Measurements from ENCODE around the gene ZNF407.

DNA sequence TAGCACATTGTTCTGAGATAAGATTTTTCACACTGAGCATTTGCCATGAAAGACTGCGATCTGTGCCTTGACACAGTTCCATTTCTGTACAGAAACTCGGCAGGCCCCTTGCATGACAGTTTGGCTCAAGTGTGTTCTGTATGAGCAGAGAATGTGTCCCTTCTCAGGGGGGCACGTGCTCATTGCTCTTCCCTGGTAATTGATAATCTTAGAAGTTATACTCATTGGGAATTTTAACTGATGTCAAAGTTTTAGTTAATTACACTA, 440.0 kb downstream of the ZNF407 start:
- TF ChIP-seq, protein P1, sequence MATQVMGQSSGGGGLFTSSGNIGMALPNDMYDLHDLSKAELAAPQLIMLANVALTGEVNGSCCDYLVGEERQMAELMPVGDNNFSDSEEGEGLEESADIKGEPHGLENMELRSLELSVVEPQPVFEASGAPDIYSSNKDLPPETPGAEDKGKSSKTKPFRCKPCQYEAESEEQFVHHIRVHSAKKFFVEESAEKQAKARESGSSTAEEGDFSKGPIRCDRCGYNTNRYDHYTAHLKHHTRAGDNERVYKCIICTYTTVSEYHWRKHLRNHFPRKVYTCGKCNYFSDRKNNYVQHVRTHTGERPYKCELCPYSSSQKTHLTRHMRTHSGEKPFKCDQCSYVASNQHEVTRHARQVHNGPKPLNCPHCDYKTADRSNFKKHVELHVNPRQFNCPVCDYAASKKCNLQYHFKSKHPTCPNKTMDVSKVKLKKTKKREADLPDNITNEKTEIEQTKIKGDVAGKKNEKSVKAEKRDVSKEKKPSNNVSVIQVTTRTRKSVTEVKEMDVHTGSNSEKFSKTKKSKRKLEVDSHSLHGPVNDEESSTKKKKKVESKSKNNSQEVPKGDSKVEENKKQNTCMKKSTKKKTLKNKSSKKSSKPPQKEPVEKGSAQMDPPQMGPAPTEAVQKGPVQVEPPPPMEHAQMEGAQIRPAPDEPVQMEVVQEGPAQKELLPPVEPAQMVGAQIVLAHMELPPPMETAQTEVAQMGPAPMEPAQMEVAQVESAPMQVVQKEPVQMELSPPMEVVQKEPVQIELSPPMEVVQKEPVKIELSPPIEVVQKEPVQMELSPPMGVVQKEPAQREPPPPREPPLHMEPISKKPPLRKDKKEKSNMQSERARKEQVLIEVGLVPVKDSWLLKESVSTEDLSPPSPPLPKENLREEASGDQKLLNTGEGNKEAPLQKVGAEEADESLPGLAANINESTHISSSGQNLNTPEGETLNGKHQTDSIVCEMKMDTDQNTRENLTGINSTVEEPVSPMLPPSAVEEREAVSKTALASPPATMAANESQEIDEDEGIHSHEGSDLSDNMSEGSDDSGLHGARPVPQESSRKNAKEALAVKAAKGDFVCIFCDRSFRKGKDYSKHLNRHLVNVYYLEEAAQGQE (IDR thresholded peaks at IDR 0.05; ENCODE audit: insufficient replicate concordance, low read depth): no peak
- TF ChIP-seq, protein P2, sequence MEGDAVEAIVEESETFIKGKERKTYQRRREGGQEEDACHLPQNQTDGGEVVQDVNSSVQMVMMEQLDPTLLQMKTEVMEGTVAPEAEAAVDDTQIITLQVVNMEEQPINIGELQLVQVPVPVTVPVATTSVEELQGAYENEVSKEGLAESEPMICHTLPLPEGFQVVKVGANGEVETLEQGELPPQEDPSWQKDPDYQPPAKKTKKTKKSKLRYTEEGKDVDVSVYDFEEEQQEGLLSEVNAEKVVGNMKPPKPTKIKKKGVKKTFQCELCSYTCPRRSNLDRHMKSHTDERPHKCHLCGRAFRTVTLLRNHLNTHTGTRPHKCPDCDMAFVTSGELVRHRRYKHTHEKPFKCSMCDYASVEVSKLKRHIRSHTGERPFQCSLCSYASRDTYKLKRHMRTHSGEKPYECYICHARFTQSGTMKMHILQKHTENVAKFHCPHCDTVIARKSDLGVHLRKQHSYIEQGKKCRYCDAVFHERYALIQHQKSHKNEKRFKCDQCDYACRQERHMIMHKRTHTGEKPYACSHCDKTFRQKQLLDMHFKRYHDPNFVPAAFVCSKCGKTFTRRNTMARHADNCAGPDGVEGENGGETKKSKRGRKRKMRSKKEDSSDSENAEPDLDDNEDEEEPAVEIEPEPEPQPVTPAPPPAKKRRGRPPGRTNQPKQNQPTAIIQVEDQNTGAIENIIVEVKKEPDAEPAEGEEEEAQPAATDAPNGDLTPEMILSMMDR (IDR thresholded peaks at IDR 0.05; ENCODE audit: insufficient read depth, low read length): no peak
- TF ChIP-seq POLR2AphosphoS5 (IDR thresholded peaks at IDR 0.05; ENCODE audit: low read depth): no peak
- no peak for TF ChIP-seq GABPA (IDR thresholded peaks at IDR 0.05; ENCODE audit: low read depth)
